Neural cell (in vitro differentiated cells): Measurements from ENCODE around the gene CDC6.

Experiments
- CTCF ChIP-seq: fragments of 450-650 bp; IDR thresholded peaks from 2 replicates; pipeline ENCODE4 v1.5.1; 2014; ENCODE audit warnings: antibody characterized with exemption, mild to moderate bottlenecking, moderate library complexity; ENCODE audit not compliant: poor library complexity, severe bottlenecking
- EP300 ChIP-seq: fragments of 450-650 bp; conservative IDR thresholded peaks from 2 replicates; pipeline ENCODE4 v1.6.1; 2014; ENCODE audit warnings: antibody characterized with exemption, mild to moderate bottlenecking, moderate library complexity; ENCODE audit not compliant: poor library complexity, severe bottlenecking
- EZH2 ChIP-seq: fragments of 200-600, 300-800 bp; shearing (Covaris generic), sonication (generic); IDR thresholded peaks from 2 replicates; pipeline ENCODE4 v1.6.1; 2014; ENCODE audit warnings: antibody characterized with exemption, low read length, borderline replicate concordance, mild to moderate bottlenecking; ENCODE audit not compliant: insufficient read depth, poor library complexity, severe bottlenecking
- MXI1 ChIP-seq: fragments of 450-650 bp; conservative IDR thresholded peaks from 2 replicates; pipeline ENCODE4 v1.6.1; 2014; ENCODE audit warnings: antibody characterized with exemption, mild to moderate bottlenecking; ENCODE audit not compliant: poor library complexity, severe bottlenecking
- POLR2AphosphoS5 ChIP-seq: IDR thresholded peaks from 2 replicates; pipeline ENCODE4 v1.6.1; 2012
- RAD21 ChIP-seq: fragments of 450-650 bp; conservative IDR thresholded peaks from 2 replicates; pipeline ENCODE4 v1.6.1; 2014; ENCODE audit warnings: antibody characterized with exemption, mild to moderate bottlenecking, moderate library complexity
- REST ChIP-seq: IDR thresholded peaks from 2 replicates; pipeline ENCODE4 v1.6.1; 2012; ENCODE audit warnings: borderline replicate concordance
- TAF1 ChIP-seq: IDR thresholded peaks from 2 replicates; pipeline ENCODE4 v1.6.1; 2012; ENCODE audit warnings: low read depth

- peak; percentile 53 for TF ChIP-seq CTCF
- TF ChIP-seq RAD21, result no peak
- TF ChIP-seq POLR2AphosphoS5, result peak; percentile 81
- TF ChIP-seq REST, result no peak
- no peak for TF ChIP-seq EZH2
- TF ChIP-seq TAF1, result peak; percentile 36
- TF ChIP-seq EP300, result peak; percentile 72
- no peak for TF ChIP-seq MXI1
Measured at GRCh38 chr17:40340880-40341807, 53.5 kb downstream of the CDC6 start.
